IMR-90 (cell line): Measurements from ENCODE around the gene VWA8. TPM values are rescaled to one million over a fixed set of nuclear protein-coding genes. Genes with fewer than 3 reads are reported as not detected.

Experiments used
- ATAC-seq: fragments of 200-7000 bp; cut with Tn5 transposase; 2 replicates; pipeline ENCODE4 v1.9.1; 2020; ENCODE audit warnings: low read depth, mild to moderate bottlenecking, moderate library complexity
- BruUV-seq: library from RNA; stranded (reverse); fragments of 400-500 nt; replicated peaks from 2 replicates; lab custom pipeline; 2021; lab: Mats Ljungman, UMichigan
- CTCF ChIA-PET: fragments of 300-600 bp; formaldehyde crosslinking; extraction: SDS; loops from one replicate; lab custom pipeline; 2021; ENCODE audit warnings: antibody characterized with exemption; lab: Yijun Ruan, JAX
- POLR2A ChIA-PET: fragments of 300-600 bp; sonication (Branson Sonifier 250); formaldehyde crosslinking; loops from one replicate; lab custom pipeline; 2022; ENCODE audit warnings: antibody characterized with exemption; ENCODE audit not compliant: unreplicated experiment; lab: Charles Lee
- DNase-seq: peaks from one replicate; pipeline ENCODE4 v3.0.0; 2013
- H2AFZ ChIP-seq: replicated peaks from 2 replicates; pipeline ENCODE3; 2013; ENCODE audit warnings: low read length, mild to moderate bottlenecking; ENCODE audit not compliant: poor library complexity
- H2AK5ac ChIP-seq: 2 replicates; pipeline ENCODE4 v1.6.1; 2013; ENCODE audit warnings: low read depth, low read length, inconsistent platforms
- H2AK9ac ChIP-seq: replicated peaks from 2 replicates; pipeline ENCODE3; 2013; ENCODE audit warnings: mild to moderate bottlenecking, low read depth, low read length, moderate library complexity; ENCODE audit not compliant: poor library complexity
- H2BK120ac ChIP-seq: 2 replicates; pipeline ENCODE4 v1.6.1; 2013; ENCODE audit warnings: low read depth, low read length, inconsistent platforms
- H2BK15ac ChIP-seq: 3 replicates; pipeline ENCODE4 v1.6.1; 2013; ENCODE audit warnings: low read depth, low read length, inconsistent platforms
- H2BK20ac ChIP-seq: 2 replicates; pipeline ENCODE4 v1.6.1; 2013; ENCODE audit warnings: low read depth, mild to moderate bottlenecking, inconsistent platforms, low read length, moderate library complexity
- H2BK5ac ChIP-seq: 2 replicates; pipeline ENCODE4 v1.6.1; 2013; ENCODE audit warnings: mild to moderate bottlenecking, low read depth, low read length, inconsistent platforms; ENCODE audit not compliant: poor library complexity, severe bottlenecking
- H3K14ac ChIP-seq: replicated peaks from 2 replicates; pipeline ENCODE4 v1.6.1; 2013; ENCODE audit warnings: low read depth, low read length, inconsistent platforms
- H3K18ac ChIP-seq: 2 replicates; pipeline ENCODE4 v1.6.1; 2013; ENCODE audit warnings: low read depth, low read length, control low read depth
- H3K23ac ChIP-seq: 2 replicates; pipeline ENCODE4 v1.6.1; 2013; ENCODE audit warnings: low read depth, low read length, inconsistent platforms
- H3K27ac ChIP-seq: 2 replicates; pipeline ENCODE4 v1.5.1; 2013; ENCODE audit warnings: mild to moderate bottlenecking, control low read depth, low read length; ENCODE audit not compliant: insufficient read depth
- H3K27me3 ChIP-seq: 2 replicates; pipeline ENCODE4 v1.6.1; 2013; ENCODE audit warnings: low read length; ENCODE audit not compliant: control insufficient read depth, insufficient read depth
- H3K36me3 ChIP-seq: 2 replicates; pipeline ENCODE4 v1.6.1; 2013; ENCODE audit warnings: low read length, mixed read lengths; ENCODE audit not compliant: control insufficient read depth, insufficient read depth
- H3K4ac ChIP-seq: 2 replicates; pipeline ENCODE4 v1.6.1; 2013; ENCODE audit warnings: low read depth, low read length, inconsistent platforms
- H3K4me1 ChIP-seq: 2 replicates; pipeline ENCODE4 v1.6.1; 2013; ENCODE audit warnings: low read length, mixed read lengths; ENCODE audit not compliant: control insufficient read depth, insufficient read depth
- H3K4me2 ChIP-seq: 2 replicates; pipeline ENCODE4 v1.6.1; 2013; ENCODE audit warnings: low read depth, mild to moderate bottlenecking, control low read depth, low read length, moderate library complexity
- H3K4me3 ChIP-seq: 2 replicates; pipeline ENCODE4 v1.5.1; 2013; ENCODE audit warnings: low read depth, mild to moderate bottlenecking, control low read depth, low read length, moderate library complexity; ENCODE audit not compliant: insufficient read depth
- H3K56ac ChIP-seq: 2 replicates; pipeline ENCODE4 v1.6.1; 2013; ENCODE audit warnings: low read length, inconsistent platforms; ENCODE audit not compliant: insufficient read depth; ENCODE audit errors: extremely low read depth
- H3K79me1 ChIP-seq, 2 experiments: 2 replicates each; pipeline ENCODE4 v1.6.1; 2013; ENCODE audit warnings: low read length in 2 of 2, inconsistent platforms in 1 of 2, low read depth in 1 of 2
- H3K9ac ChIP-seq: 2 replicates; pipeline ENCODE4 v1.6.1; 2013; ENCODE audit warnings: low read depth, low read length, control low read depth
- H3K9me1 ChIP-seq: 2 replicates; pipeline ENCODE4 v1.6.1; 2013; ENCODE audit warnings: low read length, inconsistent platforms; ENCODE audit not compliant: insufficient read depth
- H3K9me3 ChIP-seq: 2 replicates; pipeline ENCODE4 v1.6.1; 2013; ENCODE audit warnings: low read length; ENCODE audit not compliant: control insufficient read depth, insufficient read depth
- H4K20me1 ChIP-seq: 2 replicates; pipeline ENCODE4 v1.6.1; 2013; ENCODE audit warnings: low read length, inconsistent platforms; ENCODE audit not compliant: insufficient read depth
- H4K5ac ChIP-seq: 2 replicates; pipeline ENCODE4 v1.6.1; 2013; ENCODE audit warnings: mild to moderate bottlenecking, low read depth, low read length, control low read depth
- H4K8ac ChIP-seq, 2 experiments: 2 replicates each; pipeline ENCODE4 v1.6.1; 2013; ENCODE audit warnings: low read depth in 2 of 2, low read length in 2 of 2, control low read depth in 1 of 2, inconsistent platforms in 1 of 2
- H4K91ac ChIP-seq: 2 replicates; pipeline ENCODE4 v1.6.1; 2013; ENCODE audit warnings: low read depth, low read length, inconsistent platforms; ENCODE audit not compliant: insufficient read depth
- CTCF ChIP-seq: conservative IDR thresholded peaks from 2 replicates; pipeline ENCODE4 v1.5.1; 2012; ENCODE audit warnings: mild to moderate bottlenecking, low read depth, low read length, improper control_type of control experiment
- FOS ChIP-seq: fragments of 150-350 bp; IDR thresholded peaks from 2 replicates; pipeline ENCODE4 v1.6.1; 2016; ENCODE audit warnings: low read depth, low read length
- MAFK ChIP-seq: IDR thresholded peaks from 2 replicates; pipeline ENCODE4 v1.6.1; 2012; ENCODE audit warnings: low read depth, low read length, improper control_type of control experiment
- RFX5 ChIP-seq: IDR thresholded peaks from 2 replicates; pipeline ENCODE4 v1.8.0; 2012; ENCODE audit warnings: low read depth, mild to moderate bottlenecking, low read length, moderate library complexity
- WGBS, 2 experiments: methylation state at CpG; one replicate each; pipeline versions ENCODE4 v1.1.5 to v1.1.7; 2013; ENCODE audit warnings: missing lambda C conversion rate in 2 of 2; ENCODE audit not compliant: insufficient read length in 1 of 2; ENCODE audit errors: extremely low coverage in 2 of 2; 5-methylcytosine and 5-hydroxymethylcytosine counted together
- dilution Hi-C: fragments of 300-500 bp; cut with HindIII; formaldehyde crosslinking; loops from one replicate; pipeline ENCODE4 v1.14.3; 2018; ENCODE audit warnings: low sequenced_read_pairs; ENCODE audit not compliant: unreplicated experiment
- in situ Hi-C: fragments of 300-500 bp; cut with MboI; formaldehyde crosslinking; loops from 3 replicates; pipeline ENCODE4 v1.14.3; 2019; ENCODE audit warnings: low sequenced_read_pairs, inconsistent platforms, mixed read lengths
- intact Hi-C: fragments of 100-400 bp; cut with micrococcal nuclease; formaldehyde crosslinking; loops from 2 replicates; pipeline ENCODE4 v1.10.0; 2022
- polyA plus RNA-seq, 3 experiments: library from polyadenylated mRNA; depleted of rRNA; stranded (reverse); fragments of >200 nt; gene quantifications; 2 replicates each; pipeline ENCODE4 v1.2.3, GENCODE V29; 2012; ENCODE audit warnings: low replicate concordance in 1 of 3
- total RNA-seq: library from RNA; depleted of rRNA; stranded (reverse); fragments of >200 nt; gene quantifications from 2 replicates; pipeline ENCODE4 v1.2.3, GENCODE V29; 2012

The VWA8 gene
- total and polyA plus RNA-seq, 2 of the 4 experiments (the other 2 are of a cell fraction): 5.9 to 18.3 TPM

GRCh38 chr13:41751734-41752445 is 209.0 kb downstream of the VWA8 start:
- no peaks in the 10 kb centered on the region for H3K9me3 ChIP-seq
- no peak overlapping the region for H2BK20ac ChIP-seq
- no peaks in the 10 kb centered on the region; the same call in 1 of the 2 replicates for H3K9me1 ChIP-seq
- no peak overlapping the region for H3K18ac ChIP-seq
- TF ChIP-seq MAFK (no peak), RFX5 (no peak), CTCF (no peak), FOS (no peak)
- no peak overlapping the region for H2BK15ac ChIP-seq
- dilution Hi-C loops: no loop called here
- H4K20me1 ChIP-seq: no peaks in the 10 kb centered on the region
- H3K4me3 ChIP-seq: no peak overlapping the region
- H3K36me3 ChIP-seq: no peaks in the 10 kb centered on the region
- no peak for ATAC-seq
- H3K4me2 ChIP-seq: no peak overlapping the region
- no peak overlapping the region for H3K4ac ChIP-seq
- 75% methylated on average over 2 of the region's 3 CpGs; no CpG with 5 or more reads in 1 of the 2 experiments for WGBS, 2 experiments
- H3K79me1 ChIP-seq: no peaks in the 10 kb centered on the region
- H3K14ac ChIP-seq: no peak overlapping the region
- no peak overlapping the region for H4K8ac ChIP-seq
- H3K23ac ChIP-seq: no peak overlapping the region
- no peak overlapping the region for H2AK9ac ChIP-seq
- no peak overlapping the region for H2AFZ ChIP-seq
- H3K27ac ChIP-seq: no peak overlapping the region
- no peak overlapping the region for H3K56ac ChIP-seq
- no peak overlapping the region for H3K9ac ChIP-seq
- no peak overlapping the region for H4K91ac ChIP-seq
- BruUV-seq: no TSS peak
- in situ Hi-C loops: no loop called here
- no peak overlapping the region for H4K5ac ChIP-seq
- H3K4me1 ChIP-seq: no peaks in the 10 kb centered on the region
- H2AK5ac ChIP-seq: no peak overlapping the region
- POLR2A ChIA-PET: no interaction called here
- intact Hi-C loops: loop anchor here (5.0 kb wide), 1 partner anchor 45 kb away; no protein-coding TSS in a partner anchor
- no peaks in the 10 kb centered on the region for H3K27me3 ChIP-seq
- no peak for DNase-seq
- no peak overlapping the region for H2BK120ac ChIP-seq
- H2BK5ac ChIP-seq: no peak overlapping the region
- CTCF ChIA-PET: no interaction called here
